SH-SY5Y (cell line): ENCODE data around the gene RPL39L.

Experiments
- GATA2 ChIP-seq: IDR thresholded peaks from 2 replicates; pipeline ENCODE4 v1.6.1; 2011; ENCODE audit warnings: mild to moderate bottlenecking, low read depth, low read length
- GATA3 ChIP-seq: IDR thresholded peaks from 2 replicates; pipeline ENCODE4 v1.6.1; 2011; ENCODE audit warnings: low read depth, mild to moderate bottlenecking, low read length, moderate library complexity

DNA sequence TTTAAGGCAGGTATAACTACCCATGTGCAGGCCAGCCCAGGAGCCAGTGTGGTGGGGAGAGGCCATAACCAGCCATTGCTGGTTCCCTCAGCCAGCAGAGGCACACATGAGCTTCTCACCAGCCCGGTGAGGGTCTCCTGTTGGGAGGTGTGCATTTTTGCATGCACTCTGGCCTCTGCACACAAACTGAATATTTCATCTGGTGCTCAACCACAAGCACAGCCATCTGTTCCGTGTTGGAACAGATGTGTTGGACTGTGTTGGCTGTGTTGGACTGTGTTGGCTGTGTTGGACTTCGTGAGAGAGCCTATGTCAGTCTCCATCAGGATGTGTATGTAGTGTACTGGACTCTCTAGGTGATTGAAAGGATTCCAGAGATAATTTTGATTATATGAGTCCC is 67.2 kb downstream of the RPL39L start:
- TF ChIP-seq GATA3 = no peak
- no peak for TF ChIP-seq GATA2
